CD4-positive, alpha-beta T cell (primary cell): ENCODE results near the gene PPP1R1B. TPM values are rescaled to one million over a fixed set of nuclear protein-coding genes. Genes with fewer than 3 reads are reported as not detected.

Source experiments
- ATAC-seq: fragments of 200-7000 bp; cut with Tn5 transposase; one replicate; pipeline ENCODE4 v1.10.0; 2022; ENCODE audit warnings: mild to moderate bottlenecking; ENCODE audit not compliant: poor library complexity
- CTCF ChIA-PET: fragments of 350-600 bp; sonication (Branson Sonifier 250); formaldehyde crosslinking; loops from one replicate; lab custom pipeline; 2021; ENCODE audit warnings: antibody characterized with exemption, inconsistent platforms; lab: Charles Lee
- POLR2A ChIA-PET: fragments of 350-600 bp; sonication (Branson Sonifier 250); formaldehyde crosslinking; loops from one replicate; lab custom pipeline; 2021; ENCODE audit warnings: antibody characterized with exemption, inconsistent platforms; lab: Charles Lee
- DNase-seq, 14 experiments: peaks; one replicate each; pipeline ENCODE4 v3.0.0-alpha.2; 2013 to 2020; ENCODE audit warnings: mixed read lengths in 2 of 14
- H3K27ac ChIP-seq, 2 donors: one replicate each; pipeline versions ENCODE4 v1.5.1 to v1.7.0; 2013; ENCODE audit warnings: low read length in 2 of 2, low read depth in 1 of 2, mild to moderate bottlenecking in 1 of 2
- H3K27me3 ChIP-seq, 2 experiments: 1 replicate in 1 of 2; 2 replicates in 1 of 2; pipeline versions ENCODE4 v1.6.1 to v1.7.0; 2013; ENCODE audit warnings: low read length in 2 of 2, control low read depth in 1 of 2, mild to moderate bottlenecking in 1 of 2, moderate library complexity in 1 of 2; ENCODE audit not compliant: insufficient read depth in 2 of 2, control insufficient read depth in 1 of 2
- H3K36me3 ChIP-seq: one replicate; pipeline ENCODE4 v1.6.1; 2013; ENCODE audit warnings: low read length, control low read depth; ENCODE audit not compliant: insufficient read depth
- H3K4me1 ChIP-seq: one replicate; pipeline ENCODE4 v1.6.1; 2013; ENCODE audit warnings: low read length, control low read depth; ENCODE audit not compliant: insufficient read depth
- H3K4me3 ChIP-seq: one replicate; pipeline ENCODE4 v1.5.1; 2013; ENCODE audit warnings: mild to moderate bottlenecking, low read length, moderate library complexity
- H3K9me3 ChIP-seq, 2 experiments: 1 replicate in 1 of 2; 2 replicates in 1 of 2; pipeline versions ENCODE4 v1.6.1 to v1.7.0; 2013; ENCODE audit warnings: low read length in 2 of 2, mild to moderate bottlenecking in 2 of 2, control low read depth in 1 of 2, moderate library complexity in 1 of 2; ENCODE audit not compliant: control insufficient read depth in 1 of 2, insufficient read depth in 1 of 2
- H3K27ac Mint-ChIP-seq: one replicate; pipeline ENCODE4 v1.8.0; 2020; ENCODE audit warnings: mixed read lengths
- H3K27me3 Mint-ChIP-seq: one replicate; pipeline ENCODE4 v1.8.0; 2021; ENCODE audit warnings: mixed read lengths
- H3K36me3 Mint-ChIP-seq: one replicate; pipeline ENCODE4 v1.8.0; 2021; ENCODE audit warnings: low read depth, mixed read lengths
- H3K4me1 Mint-ChIP-seq: one replicate; pipeline ENCODE4 v1.8.0; 2021; ENCODE audit warnings: low read depth, mixed read lengths
- H3K4me3 Mint-ChIP-seq: one replicate; pipeline ENCODE4 v1.8.0; 2020; ENCODE audit warnings: mild to moderate bottlenecking, mixed read lengths
- H3K9me3 Mint-ChIP-seq: one replicate; pipeline ENCODE4 v1.8.0; 2020; ENCODE audit warnings: mixed read lengths
- intact Hi-C, 2 experiments: fragments of 100-400 bp; cut with DNase I in 1 of 2; cut with micrococcal nuclease in 1 of 2; formaldehyde crosslinking; loops; one replicate each; pipeline versions ENCODE4 v1.15.1 to v1.9.0; 2023 to 2025; cut with DNase I, micrococcal nuclease
- total RNA-seq, 174 experiments: library from RNA in 2 of 174; stranded (reverse) in 2 of 174; gene quantifications; one replicate each; pipeline ENCODE4 v1.2.3 and lab custom pipeline; 2021 to 2026
- TF ChIP-seq, protein P1 (sequence below): fragments of 200-600 bp; IDR thresholded peaks from one replicate; pipeline ENCODE4 v1.8.0; 2022; ENCODE audit warnings: antibody characterized with exemption, mild to moderate bottlenecking

PPP1R1B gene
- total RNA-seq, 2 experiments from 2014 or later, result 0.25 TPM; not detected in 1

DNA sequence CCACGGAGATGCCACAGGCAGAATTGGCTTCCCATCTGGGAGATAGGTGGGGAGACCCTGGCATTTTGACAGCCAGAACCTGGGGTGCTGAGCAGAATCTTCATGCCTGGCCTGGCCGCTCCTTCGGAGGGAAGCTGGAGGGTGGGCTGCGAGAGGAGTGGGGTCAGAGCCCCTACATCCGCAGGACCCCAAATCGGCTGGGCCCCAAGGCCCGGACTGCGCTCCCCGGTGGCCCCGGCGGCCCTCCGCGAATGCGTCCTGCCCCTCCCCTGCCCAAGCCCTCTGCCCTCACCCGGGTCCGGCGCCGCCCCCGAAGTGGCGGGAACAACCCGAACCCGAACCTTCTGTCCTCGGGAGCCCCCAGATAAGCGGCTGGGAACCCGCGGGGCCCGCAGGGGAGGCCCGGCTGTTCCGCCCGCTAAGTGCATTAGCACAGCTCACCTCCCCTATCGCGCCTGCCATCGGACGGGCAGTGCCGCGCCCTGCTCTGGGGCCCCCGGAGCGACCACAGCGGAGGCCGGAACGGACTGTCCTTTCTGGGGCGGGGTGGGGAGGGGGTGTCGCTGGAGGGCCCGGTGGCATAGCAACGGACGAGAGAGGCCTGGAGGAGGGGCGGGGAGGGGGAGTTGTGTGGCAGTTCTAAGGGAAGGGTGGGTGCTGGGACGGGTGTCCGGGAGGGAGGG is 40.7 kb downstream of the PPP1R1B start:
- ChIA-PET CTCF (interaction anchor here (1.2 to 3.4 kb wide), 11 partner anchors 12 to 208 kb away, joined by 3 to 21 read pairs (median 4); no protein-coding TSS in a partner anchor), POLR2A (interaction anchor here (1.0 to 2.6 kb wide), 4 partner anchors 8 to 63 kb away, joined by 3 to 10 read pairs (median 8); partner anchors contain the start of gene MIEN1)
- DNase-seq, result peak in 2 of 14 experiments; percentile 30 to 35
- no peaks in the 10 kb centered on the region for H3K9me3 Mint-ChIP-seq
- H3K27ac Mint-ChIP-seq, result no peak overlapping the region
- H3K27me3 ChIP-seq, result peaks cover 15 to 34% of the 10 kb centered on the region in 2 experiments
- TF ChIP-seq, protein P1, sequence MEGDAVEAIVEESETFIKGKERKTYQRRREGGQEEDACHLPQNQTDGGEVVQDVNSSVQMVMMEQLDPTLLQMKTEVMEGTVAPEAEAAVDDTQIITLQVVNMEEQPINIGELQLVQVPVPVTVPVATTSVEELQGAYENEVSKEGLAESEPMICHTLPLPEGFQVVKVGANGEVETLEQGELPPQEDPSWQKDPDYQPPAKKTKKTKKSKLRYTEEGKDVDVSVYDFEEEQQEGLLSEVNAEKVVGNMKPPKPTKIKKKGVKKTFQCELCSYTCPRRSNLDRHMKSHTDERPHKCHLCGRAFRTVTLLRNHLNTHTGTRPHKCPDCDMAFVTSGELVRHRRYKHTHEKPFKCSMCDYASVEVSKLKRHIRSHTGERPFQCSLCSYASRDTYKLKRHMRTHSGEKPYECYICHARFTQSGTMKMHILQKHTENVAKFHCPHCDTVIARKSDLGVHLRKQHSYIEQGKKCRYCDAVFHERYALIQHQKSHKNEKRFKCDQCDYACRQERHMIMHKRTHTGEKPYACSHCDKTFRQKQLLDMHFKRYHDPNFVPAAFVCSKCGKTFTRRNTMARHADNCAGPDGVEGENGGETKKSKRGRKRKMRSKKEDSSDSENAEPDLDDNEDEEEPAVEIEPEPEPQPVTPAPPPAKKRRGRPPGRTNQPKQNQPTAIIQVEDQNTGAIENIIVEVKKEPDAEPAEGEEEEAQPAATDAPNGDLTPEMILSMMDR, result no peak
- peak overlapping the region; percentile 32 for H3K4me3 ChIP-seq
- H3K9me3 ChIP-seq, result no peaks in the 10 kb centered on the region
- peak overlapping the region; percentile 65 for H3K4me3 Mint-ChIP-seq
- H3K4me1 ChIP-seq, result peaks cover 35% of the 10 kb centered on the region
- intact Hi-C loops, result loop anchor here in 1 of 2 experiments (2.0 to 5.0 kb wide), 2 partner anchors 45 to 85 kb away; no protein-coding TSS in a partner anchor
- ATAC-seq, result no peak
- H3K36me3 Mint-ChIP-seq, result peaks cover 15% of the 10 kb centered on the region
- H3K4me1 Mint-ChIP-seq, result peaks cover 14% of the 10 kb centered on the region
- peaks cover under 1% of the 10 kb centered on the region for H3K36me3 ChIP-seq
- no peak overlapping the region for H3K27ac ChIP-seq
- peaks cover 34% of the 10 kb centered on the region for H3K27me3 Mint-ChIP-seq

DNA sequence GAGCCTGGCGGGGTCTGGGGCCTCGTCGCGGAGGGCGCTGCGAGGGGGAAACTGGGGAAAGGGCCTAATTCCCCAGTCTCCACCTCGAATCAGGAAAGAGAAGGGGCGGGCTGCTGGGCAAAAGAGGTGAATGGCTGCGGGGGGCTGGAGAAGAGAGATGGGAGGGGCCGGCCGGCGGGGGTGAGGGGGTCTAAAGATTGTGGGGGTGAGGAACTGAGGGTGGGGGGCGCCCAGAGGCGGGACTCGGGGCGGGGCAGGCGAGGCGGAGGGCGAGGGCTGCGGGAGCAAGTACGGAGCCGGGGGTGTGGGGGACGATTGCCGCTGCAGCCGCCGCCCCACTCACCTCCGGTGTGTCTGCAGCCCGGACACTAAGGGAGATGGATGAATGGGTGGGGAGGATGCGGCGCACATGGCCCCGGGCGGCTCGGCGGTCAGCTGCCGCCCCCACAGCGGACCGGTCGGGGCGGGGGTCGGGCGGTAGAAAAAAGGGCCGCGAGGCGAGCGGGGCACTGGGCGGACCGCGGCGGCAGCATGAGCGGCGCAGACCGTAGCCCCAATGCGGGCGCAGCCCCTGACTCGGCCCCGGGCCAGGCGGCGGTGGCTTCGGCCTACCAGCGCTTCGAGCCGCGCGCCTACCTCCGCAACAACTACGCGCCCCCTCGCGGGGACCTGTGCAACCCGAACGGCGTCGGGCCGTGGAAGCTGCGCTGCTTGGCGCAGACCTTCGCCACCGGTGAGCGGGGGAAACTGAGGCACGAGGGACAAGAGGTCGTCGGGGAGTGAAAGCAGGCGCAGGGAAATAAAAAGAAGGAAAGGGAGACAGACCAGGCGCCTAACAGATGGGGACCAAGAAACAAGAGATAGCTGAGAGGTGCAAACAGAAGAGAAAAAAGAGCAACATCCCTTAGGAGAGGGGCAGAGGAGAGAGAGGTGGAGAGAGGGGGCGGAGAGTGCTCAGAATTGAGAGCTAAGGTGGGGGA is 41.5 kb downstream of the PPP1R1B start, which contains the start of gene PNMT:
Gene PNMT, plus strand, starts transcription at position 509 of the 980 bp plus-strand sequence. Its CDS starts 23 bp downstream, at position 532.
- Histone ChIP-seq H3K9me3 (no peaks in the 10 kb centered on the region), H3K4me1 (peaks cover 35% of the 10 kb centered on the region), H3K4me3 (peak within 1 kb of the TSS; percentile 32), H3K27ac (no peak within 1 kb of the TSS), H3K27me3 (peaks cover 15 to 34% of the 10 kb centered on the region in 2 experiments), H3K36me3 (no peaks in the 10 kb centered on the region)
- ChIA-PET POLR2A (interaction anchor here (0.8 to 2.6 kb wide), 9 partner anchors 9 to 62 kb away, joined by 3 to 10 read pairs (median 6); partner anchors contain the start of genes MIEN1 and PGAP3), CTCF (interaction anchor here (0.8 to 3.4 kb wide), 14 partner anchors 12 to 207 kb away, joined by 3 to 21 read pairs (median 3); partner anchors contain the start of genes IKZF3 and PGAP3)
- Mint-ChIP-seq H3K9me3 (no peaks in the 10 kb centered on the region), H3K36me3 (peaks cover 11% of the 10 kb centered on the region), H3K4me1 (peaks cover 15% of the 10 kb centered on the region), H3K4me3 (peak within 1 kb of the TSS; percentile 59), H3K27ac (no peak within 1 kb of the TSS), H3K27me3 (peaks cover 34% of the 10 kb centered on the region)
- TF ChIP-seq, protein P1, result peak; percentile 78
- DNase-seq, result peak; percentile 42 to 85 (median 62)
- intact Hi-C loops, result loop anchor here (1.0 to 5.0 kb wide), 3 partner anchors 45 to 84 kb away; no protein-coding TSS in a partner anchor
- peak; percentile 80 for ATAC-seq
